A673 (cell line): ENCODE results near the gene OR5A2. TPM values are rescaled to one million over a fixed set of nuclear protein-coding genes. Genes with fewer than 3 reads are reported as not detected.
A peak's percentile ranks its signal among the peaks of the same experiment; 100 is the strongest.
"Not testable (repeated sequence)": the region's sequence is repeated elsewhere in the genome, so short reads cannot be mapped to it uniquely, and the experiment has no call there.

ENCODE experiments used
- BruUV-seq: library from RNA; stranded (reverse); fragments of 400-500 nt; replicated peaks from 2 replicates; lab custom pipeline; 2021; lab: Mats Ljungman, UMichigan
- CTCF ChIA-PET: fragments of 300-600 bp; sonication (Branson Sonifier 250); formaldehyde crosslinking; loops from one replicate; lab custom pipeline; 2022; ENCODE audit warnings: antibody characterized with exemption; lab: Charles Lee
- POLR2A ChIA-PET: fragments of 300-600 bp; sonication (Branson Sonifier 250); formaldehyde crosslinking; loops from one replicate; lab custom pipeline; 2022; ENCODE audit warnings: antibody characterized with exemption; ENCODE audit not compliant: low non-redundant PET; lab: Charles Lee
- DNase-seq: peaks from one replicate; pipeline ENCODE4 v3.0.0-alpha.2; 2015; ENCODE audit warnings: low spot score
- H3K27ac ChIP-seq: fragments of 200-600 bp; sonication (generic); 2 replicates; pipeline ENCODE4 v1.5.1; 2016; ENCODE audit warnings: mixed run types, low read depth, mild to moderate bottlenecking, mixed read lengths, antibody characterized with exemption, low read length; ENCODE audit not compliant: poor library complexity, severe bottlenecking
- H3K27me3 ChIP-seq: fragments of 200-600 bp; sonication (generic); replicated peaks from 2 replicates; pipeline ENCODE4 v1.6.1; 2017; ENCODE audit warnings: mixed run types, low read depth, mild to moderate bottlenecking, mixed read lengths, antibody characterized with exemption, low read length; ENCODE audit not compliant: insufficient read depth, poor library complexity
- H3K36me3 ChIP-seq: fragments of 200-600 bp; sonication (generic); 2 replicates; pipeline ENCODE4 v1.6.1; 2016; ENCODE audit warnings: mixed run types, mild to moderate bottlenecking, mixed read lengths, antibody characterized with exemption, low read length; ENCODE audit not compliant: insufficient read depth, poor library complexity, severe bottlenecking
- H3K4me1 ChIP-seq: fragments of 200-600 bp; sonication (generic); 2 replicates; pipeline ENCODE4 v1.6.1; 2017; ENCODE audit warnings: mixed run types, mild to moderate bottlenecking, mixed read lengths, antibody characterized with exemption, low read length; ENCODE audit not compliant: insufficient read depth, poor library complexity, severe bottlenecking
- H3K4me3 ChIP-seq: fragments of 200-600 bp; sonication (generic); 2 replicates; pipeline ENCODE4 v1.5.1; 2016; ENCODE audit warnings: low read depth, mixed run types, mild to moderate bottlenecking, mixed read lengths, low read length; ENCODE audit not compliant: poor library complexity, severe bottlenecking
- H3K9me3 ChIP-seq: fragments of 200-600 bp; sonication (generic); 2 replicates; pipeline ENCODE4 v1.6.1; 2016; ENCODE audit warnings: mixed run types, low read depth, mild to moderate bottlenecking, mixed read lengths, antibody characterized with exemption, low read length; ENCODE audit not compliant: poor library complexity, severe bottlenecking
- CTCF ChIP-seq: fragments of 300-800, 200-600 bp; sonication (generic); conservative IDR thresholded peaks from 2 replicates; pipeline ENCODE4 v1.5.1; 2017; ENCODE audit warnings: low read depth, mild to moderate bottlenecking, antibody characterized with exemption, low read length, moderate library complexity, mixed read lengths
- EZH2 ChIP-seq: fragments of 200-600 bp; sonication (generic); IDR thresholded peaks from 2 replicates; pipeline ENCODE4 v1.6.1; 2017; ENCODE audit warnings: borderline replicate concordance, low read depth, mild to moderate bottlenecking, mixed read lengths, antibody characterized with exemption, low read length; ENCODE audit not compliant: poor library complexity, severe bottlenecking
- intact Hi-C: fragments of 100-400 bp; cut with micrococcal nuclease; formaldehyde crosslinking; loops from one replicate; pipeline ENCODE4 v1.10.0; 2022; ENCODE audit not compliant: unreplicated experiment
- total RNA-seq: library from RNA; stranded (reverse); gene quantifications from 2 replicates; pipeline ENCODE4 v1.2.3, GENCODE V29; 2021

OR5A2 gene
- total RNA-seq, 1 experiment from 2014 or later, result not detected

- Histone ChIP-seq H3K4me1 (no peaks in the 10 kb centered on the region), H3K27me3 (no peaks in the 10 kb centered on the region), H3K9me3 (no peaks in the 10 kb centered on the region), H3K27ac (no peak overlapping the region), H3K36me3 (no peaks in the 10 kb centered on the region), H3K4me3 (no peak overlapping the region)
- no TSS peak for BruUV-seq
- ChIA-PET POLR2A (no interaction called here), CTCF (no interaction called here)
- no peak for DNase-seq
- intact Hi-C loops, result no loop called here
- TF ChIP-seq EZH2, result no peak
- TF ChIP-seq CTCF, result no peak
Measured at GRCh38 chr11:59448484-59448883, 22.3 kb upstream of the OR5A2 start.

- H3K4me3 ChIP-seq, intact Hi-C loops, H3K4me1 ChIP-seq, POLR2A ChIA-PET, H3K27me3 ChIP-seq, DNase-seq, BruUV-seq, H3K36me3 ChIP-seq, CTCF ChIA-PET, H3K9me3 ChIP-seq, H3K27ac ChIP-seq: not testable (repeated sequence)
Measured at GRCh38 chr11:59445624-59446023, 19.4 kb upstream of the OR5A2 start.

GRCh38 chr11:59437770-59438169 is 11.6 kb upstream of the OR5A2 start:
- ChIA-PET POLR2A (no interaction called here), CTCF (no interaction called here)
- H3K9me3 ChIP-seq, result no peaks in the 10 kb centered on the region
- no TSS peak for BruUV-seq
- DNase-seq, result peak; percentile 75
- no peak overlapping the region for H3K27ac ChIP-seq
- H3K36me3 ChIP-seq, result no peaks in the 10 kb centered on the region
- H3K4me1 ChIP-seq, result peaks cover 6% of the 10 kb centered on the region
- no peak overlapping the region for H3K4me3 ChIP-seq
- TF ChIP-seq CTCF, result no peak
- no peak for TF ChIP-seq EZH2
- H3K27me3 ChIP-seq, result no peaks in the 10 kb centered on the region
- intact Hi-C loops, result loop anchor here (5.0 kb wide), 1 partner anchor 245 kb away; no protein-coding TSS in a partner anchor

GRCh38 chr11:59436169-59436568 is 10.0 kb upstream of the OR5A2 start, which contains the start of gene OR5A1:
Gene OR5A1, plus strand, starts transcription at chr11:59436469. Its CDS starts 6,700 bp downstream, at chr11:59443169.
- Histone ChIP-seq H3K36me3 (no peaks in the 10 kb centered on the region), H3K4me1 (peaks cover 6% of the 10 kb centered on the region), H3K9me3 (no peaks in the 10 kb centered on the region), H3K4me3 (no peak within 1 kb of the TSS), H3K27me3 (no peaks in the 10 kb centered on the region), H3K27ac (no peak within 1 kb of the TSS)
- BruUV-seq, result no TSS peak
- POLR2A ChIA-PET, result no interaction called here
- TF ChIP-seq EZH2, result no peak
- TF ChIP-seq CTCF, result no peak
- intact Hi-C loops, result loop anchor here (5.0 kb wide), 1 partner anchor 246 kb away; no protein-coding TSS in a partner anchor
- CTCF ChIA-PET, result interaction anchor here (0.5 kb wide), 1 partner anchor 101 kb away, joined by 7 read pairs; no protein-coding TSS in a partner anchor
- DNase-seq, result no peak
